Lower leg skin (tissue), 3 donors: Measurements from ENCODE around the gene TMEM39B.

ENCODE experiments used
- POLR2A ChIP-seq, 2 donors: fragments of 450-650 bp; IDR thresholded peaks; one replicate each; pipeline ENCODE4 v1.6.1; 2016 to 2017; ENCODE audit warnings: antibody characterized with exemption in 2 of 2, mild to moderate bottlenecking in 1 of 2, moderate library complexity in 1 of 2
- TF ChIP-seq, protein P1 (sequence below), 3 donors: fragments of 450-650 bp; IDR thresholded peaks; one replicate each; pipeline ENCODE4 v1.5.1; 2016; ENCODE audit warnings: antibody characterized with exemption in 3 of 3, mild to moderate bottlenecking in 3 of 3, moderate library complexity in 2 of 3

DNA sequence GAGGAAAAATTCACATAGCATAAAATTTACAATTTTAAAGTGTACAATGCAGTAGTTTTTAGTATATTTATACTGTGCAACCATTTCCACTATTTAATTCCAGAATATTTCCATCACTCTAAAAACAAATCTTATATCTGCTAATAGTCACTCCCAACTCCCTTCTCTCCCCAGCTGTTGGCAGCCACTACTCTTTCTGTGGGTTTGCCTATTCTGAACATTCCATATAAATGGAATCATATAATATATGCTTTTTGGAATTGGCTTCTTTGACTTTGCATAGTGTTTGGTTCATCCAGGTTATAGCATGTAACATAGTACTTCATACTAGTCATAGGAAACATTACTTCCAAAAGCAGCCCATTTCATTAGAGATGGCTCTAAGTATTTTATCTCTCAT lies 25.0 kb upstream of the TMEM39B start:
- TF ChIP-seq, protein P1, sequence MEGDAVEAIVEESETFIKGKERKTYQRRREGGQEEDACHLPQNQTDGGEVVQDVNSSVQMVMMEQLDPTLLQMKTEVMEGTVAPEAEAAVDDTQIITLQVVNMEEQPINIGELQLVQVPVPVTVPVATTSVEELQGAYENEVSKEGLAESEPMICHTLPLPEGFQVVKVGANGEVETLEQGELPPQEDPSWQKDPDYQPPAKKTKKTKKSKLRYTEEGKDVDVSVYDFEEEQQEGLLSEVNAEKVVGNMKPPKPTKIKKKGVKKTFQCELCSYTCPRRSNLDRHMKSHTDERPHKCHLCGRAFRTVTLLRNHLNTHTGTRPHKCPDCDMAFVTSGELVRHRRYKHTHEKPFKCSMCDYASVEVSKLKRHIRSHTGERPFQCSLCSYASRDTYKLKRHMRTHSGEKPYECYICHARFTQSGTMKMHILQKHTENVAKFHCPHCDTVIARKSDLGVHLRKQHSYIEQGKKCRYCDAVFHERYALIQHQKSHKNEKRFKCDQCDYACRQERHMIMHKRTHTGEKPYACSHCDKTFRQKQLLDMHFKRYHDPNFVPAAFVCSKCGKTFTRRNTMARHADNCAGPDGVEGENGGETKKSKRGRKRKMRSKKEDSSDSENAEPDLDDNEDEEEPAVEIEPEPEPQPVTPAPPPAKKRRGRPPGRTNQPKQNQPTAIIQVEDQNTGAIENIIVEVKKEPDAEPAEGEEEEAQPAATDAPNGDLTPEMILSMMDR (IDR thresholded peaks at IDR 0.05): no peak
- no peak for TF ChIP-seq POLR2A (IDR thresholded peaks at IDR 0.05)
